GM10266 (cell line): Measurements from ENCODE around the gene TRIM44.

Experiments
- DNase-seq: peaks from one replicate; pipeline ENCODE4 v3.0.0; 2012; ENCODE audit errors: extremely low spot score
- CTCF ChIP-seq: IDR thresholded peaks from 2 replicates; pipeline ENCODE4 v1.5.1; 2012; ENCODE audit warnings: mild to moderate bottlenecking, low read depth; ENCODE audit not compliant: control insufficient read depth, insufficient read depth; ENCODE audit errors: missing control alignments

Gene TRIM44

GRCh38 chr11:35803115-35803514 lies 140.5 kb downstream of the TRIM44 start:
- no peak for TF ChIP-seq CTCF
- DNase-seq = no peak

GRCh38 chr11:35804451-35805040 lies 142.0 kb downstream of the TRIM44 start:
- TF ChIP-seq CTCF = no peak
- no peak for DNase-seq

GRCh38 chr11:35809561-35809960 lies 147.0 kb downstream of the TRIM44 start:
- no peak for TF ChIP-seq CTCF
- DNase-seq = no peak

- no peak for TF ChIP-seq CTCF
- DNase-seq = no peak
Observed at GRCh38 chr11:35810045-35810645, 147.6 kb downstream of the TRIM44 start.

DNA sequence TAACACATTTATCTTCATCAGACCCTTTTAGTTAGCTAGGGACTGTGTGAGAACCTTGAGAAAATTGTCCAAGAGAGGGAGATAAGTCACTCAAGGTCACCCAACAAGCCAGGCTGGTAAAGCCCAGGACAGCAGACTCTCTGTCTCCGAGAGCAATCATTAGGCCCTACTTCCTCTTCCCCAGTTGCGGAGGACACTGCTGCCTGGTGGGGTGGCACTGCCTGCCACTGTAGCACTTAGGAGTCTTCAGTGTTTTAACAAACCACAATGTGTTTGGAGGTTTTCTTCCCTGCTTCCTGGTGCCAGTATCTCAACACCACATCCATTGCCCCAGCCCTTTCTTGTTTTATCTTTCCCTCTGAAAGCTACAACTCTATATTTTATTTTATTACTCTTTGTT lies 149.2 kb downstream of the TRIM44 start:
- no peak for TF ChIP-seq CTCF
- no peak for DNase-seq

DNA sequence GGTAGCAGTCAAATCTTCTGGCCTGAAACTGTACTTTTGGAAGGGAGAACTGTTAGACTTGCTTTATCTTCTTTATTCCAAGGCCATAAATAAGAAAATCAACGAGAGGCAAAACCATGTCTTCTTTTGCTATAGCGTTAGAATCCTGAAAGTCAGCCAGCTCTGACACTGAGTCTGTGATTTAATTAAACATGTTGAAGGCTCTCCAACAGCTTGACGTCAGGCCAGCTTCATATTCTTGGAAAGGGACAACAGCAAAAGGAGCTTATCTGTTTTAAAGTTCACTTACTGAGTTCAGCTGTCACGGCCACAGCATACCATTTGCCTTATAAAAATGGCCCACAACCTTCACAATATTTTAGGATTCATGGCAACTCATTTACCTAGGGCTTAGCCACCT lies 150.3 kb downstream of the TRIM44 start:
- DNase-seq = no peak
- no peak for TF ChIP-seq CTCF

GRCh38 chr11:35814081-35814695 lies 151.6 kb downstream of the TRIM44 start:
- TF ChIP-seq CTCF = no peak
- no peak for DNase-seq
